HL-60 (cell line): ENCODE data around the gene PIK3R2.

Experiments used
- DNase-seq, 2 experiments: peaks; one replicate each; pipeline ENCODE4 v3.0.0-alpha.2; 2010 to 2020; ENCODE audit warnings: low read depth in 1 of 2, low spot score in 1 of 2
- H3K27ac ChIP-seq: fragments of 250-450 bp; sonication (Bioruptor Pico); replicated peaks from 2 replicates; pipeline ENCODE4 v1.5.1; 2020; ENCODE audit warnings: mild to moderate bottlenecking, moderate library complexity
- H3K27me3 ChIP-seq: fragments of 250-450 bp; sonication (Bioruptor Pico); 2 replicates; pipeline ENCODE4 v1.5.1; 2021; ENCODE audit warnings: mild to moderate bottlenecking, moderate library complexity; ENCODE audit not compliant: insufficient read depth, poor library complexity, severe bottlenecking
- H3K4me3 ChIP-seq: replicated peaks from 2 replicates; pipeline ENCODE4 v1.5.1; 2011; ENCODE audit warnings: mild to moderate bottlenecking, control low read depth, low read length; ENCODE audit not compliant: insufficient read depth
- CTCF ChIP-seq: IDR thresholded peaks from one replicate; pipeline ENCODE4 v1.5.1; 2011; ENCODE audit warnings: low read length, control low read depth, inconsistent platforms; ENCODE audit not compliant: insufficient read depth
- GABPA ChIP-seq: IDR thresholded peaks from 2 replicates; pipeline ENCODE4 v1.6.1; 2012; ENCODE audit warnings: low read depth
- POLR2AphosphoS5 ChIP-seq: IDR thresholded peaks from 2 replicates; pipeline ENCODE4 v1.6.1; 2012; ENCODE audit warnings: low read depth
- REST ChIP-seq: IDR thresholded peaks from 2 replicates; pipeline ENCODE4 v1.6.1; 2012; ENCODE audit warnings: low read depth; ENCODE audit not compliant: insufficient replicate concordance
- SPI1 ChIP-seq: IDR thresholded peaks from 2 replicates; pipeline ENCODE4 v1.6.1; 2012; ENCODE audit warnings: low read depth, mild to moderate bottlenecking, borderline replicate concordance

Gene PIK3R2

GRCh38 chr19:18211683-18212082 is 58.7 kb downstream of the PIK3R2 start:
- DNase-seq, result no peak
- Histone ChIP-seq H3K27ac (no peak overlapping the region), H3K4me3 (no peak overlapping the region), H3K27me3 (no peaks in the 10 kb centered on the region)
- TF ChIP-seq POLR2AphosphoS5 (no peak), SPI1 (no peak), REST (no peak), CTCF (no peak), GABPA (no peak)

GRCh38 chr19:18214779-18215433 is 61.9 kb downstream of the PIK3R2 start:
- Histone ChIP-seq H3K27me3 (peaks cover 2% of the 10 kb centered on the region), H3K27ac (no peak overlapping the region), H3K4me3 (no peak overlapping the region)
- TF ChIP-seq REST (no peak), GABPA (no peak), POLR2AphosphoS5 (no peak), SPI1 (no peak), CTCF (no peak)
- DNase-seq, result no peak

- peaks cover 13% of the 10 kb centered on the region for H3K27me3 ChIP-seq
- no peak for DNase-seq
- TF ChIP-seq GABPA, result no peak
- TF ChIP-seq REST, result no peak
- no peak for TF ChIP-seq POLR2AphosphoS5
- no peak for TF ChIP-seq CTCF
- TF ChIP-seq SPI1, result no peak
- no peak overlapping the region for H3K27ac ChIP-seq
- H3K4me3 ChIP-seq, result no peak overlapping the region
These were observed 63.8 kb downstream of the PIK3R2 start for GRCh38 chr19:18216789-18217188.
